HL-60 (cell line): ENCODE measurements around the gene CSMD2.

Source experiments
- DNase-seq, 2 experiments: peaks; one replicate each; pipeline ENCODE4 v3.0.0-alpha.2; 2010 to 2020; ENCODE audit warnings: low read depth in 1 of 2, low spot score in 1 of 2
- H3K27ac ChIP-seq: fragments of 250-450 bp; sonication (Bioruptor Pico); replicated peaks from 2 replicates; pipeline ENCODE4 v1.5.1; 2020; ENCODE audit warnings: mild to moderate bottlenecking, moderate library complexity
- H3K27me3 ChIP-seq: fragments of 250-450 bp; sonication (Bioruptor Pico); 2 replicates; pipeline ENCODE4 v1.5.1; 2021; ENCODE audit warnings: mild to moderate bottlenecking, moderate library complexity; ENCODE audit not compliant: insufficient read depth, poor library complexity, severe bottlenecking
- H3K4me3 ChIP-seq: replicated peaks from 2 replicates; pipeline ENCODE4 v1.5.1; 2011; ENCODE audit warnings: mild to moderate bottlenecking, control low read depth, low read length; ENCODE audit not compliant: insufficient read depth
- CTCF ChIP-seq: IDR thresholded peaks from one replicate; pipeline ENCODE4 v1.5.1; 2011; ENCODE audit warnings: low read length, control low read depth, inconsistent platforms; ENCODE audit not compliant: insufficient read depth
- GABPA ChIP-seq: IDR thresholded peaks from 2 replicates; pipeline ENCODE4 v1.6.1; 2012; ENCODE audit warnings: low read depth
- POLR2AphosphoS5 ChIP-seq: IDR thresholded peaks from 2 replicates; pipeline ENCODE4 v1.6.1; 2012; ENCODE audit warnings: low read depth
- REST ChIP-seq: IDR thresholded peaks from 2 replicates; pipeline ENCODE4 v1.6.1; 2012; ENCODE audit warnings: low read depth; ENCODE audit not compliant: insufficient replicate concordance
- SPI1 ChIP-seq: IDR thresholded peaks from 2 replicates; pipeline ENCODE4 v1.6.1; 2012; ENCODE audit warnings: low read depth, mild to moderate bottlenecking, borderline replicate concordance

CSMD2 gene

GRCh38 chr1:33563699-33564098, 601.3 kb downstream of the CSMD2 start:
- no peak for DNase-seq
- no peak for TF ChIP-seq REST
- no peak for TF ChIP-seq GABPA
- TF ChIP-seq SPI1, result no peak
- TF ChIP-seq CTCF, result no peak
- no peak for TF ChIP-seq POLR2AphosphoS5
- Histone ChIP-seq H3K4me3 (no peak overlapping the region), H3K27ac (no peak overlapping the region), H3K27me3 (peaks cover 4% of the 10 kb centered on the region)

GRCh38 chr1:33562563-33562962, 602.5 kb downstream of the CSMD2 start:
- TF ChIP-seq SPI1, result no peak
- no peak overlapping the region for H3K4me3 ChIP-seq
- peaks cover 4% of the 10 kb centered on the region for H3K27me3 ChIP-seq
- no peak for DNase-seq
- no peak overlapping the region for H3K27ac ChIP-seq

GRCh38 chr1:33561576-33561975, 603.5 kb downstream of the CSMD2 start:
- TF ChIP-seq REST, result no peak
- TF ChIP-seq POLR2AphosphoS5, result no peak
- TF ChIP-seq CTCF, result no peak
- TF ChIP-seq GABPA, result no peak
- TF ChIP-seq SPI1, result no peak
- Histone ChIP-seq H3K27me3 (peaks cover 2% of the 10 kb centered on the region), H3K27ac (no peak overlapping the region), H3K4me3 (no peak overlapping the region)
- DNase-seq, result no peak

GRCh38 chr1:33560680-33561079, 604.4 kb downstream of the CSMD2 start:
- no peaks in the 10 kb centered on the region for H3K27me3 ChIP-seq
- TF ChIP-seq SPI1 (no peak), GABPA (no peak), CTCF (no peak), POLR2AphosphoS5 (no peak), REST (no peak)

More at GRCh38 chr1:33560680-33561079, 604.4 kb downstream of the CSMD2 start:
- H3K4me3 ChIP-seq, result no peak overlapping the region
- no peak overlapping the region for H3K27ac ChIP-seq
- DNase-seq, result no peak
